Neural progenitor cell (in vitro differentiated cells): ENCODE data around the gene PDE11A.

Source experiments
- EZH2phosphoT487 ChIP-seq: fragments of 200-600 bp; sonication (generic); IDR thresholded peaks from 2 replicates; pipeline ENCODE4 v1.6.1; 2017; ENCODE audit warnings: antibody characterized with exemption
- TF ChIP-seq, protein P1 (sequence below): fragments of 200-600 bp; sonication (generic); IDR thresholded peaks from 2 replicates; pipeline ENCODE4 v1.5.1; 2017; ENCODE audit warnings: antibody characterized with exemption, mild to moderate bottlenecking

DNA sequence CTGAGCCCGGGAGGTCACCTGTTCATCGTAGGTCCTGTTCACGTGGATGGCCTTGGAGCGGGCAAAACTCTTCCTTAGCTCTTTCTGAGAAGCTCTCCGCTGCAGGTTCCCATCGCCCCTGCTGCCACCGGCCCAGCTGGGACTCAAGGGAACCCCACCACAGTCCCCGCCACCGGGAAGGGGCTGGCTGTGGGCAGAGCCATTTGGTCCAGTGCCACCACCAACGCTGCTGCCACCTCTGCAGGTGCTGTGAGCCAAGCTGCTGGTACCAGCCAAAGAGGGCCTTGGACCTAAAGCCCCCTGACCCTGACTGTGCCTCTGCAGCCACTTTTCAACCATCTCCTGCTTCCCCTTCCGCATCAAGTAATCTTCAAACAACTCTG, 586 bp downstream of the PDE11A start:
- TF ChIP-seq, protein P1, sequence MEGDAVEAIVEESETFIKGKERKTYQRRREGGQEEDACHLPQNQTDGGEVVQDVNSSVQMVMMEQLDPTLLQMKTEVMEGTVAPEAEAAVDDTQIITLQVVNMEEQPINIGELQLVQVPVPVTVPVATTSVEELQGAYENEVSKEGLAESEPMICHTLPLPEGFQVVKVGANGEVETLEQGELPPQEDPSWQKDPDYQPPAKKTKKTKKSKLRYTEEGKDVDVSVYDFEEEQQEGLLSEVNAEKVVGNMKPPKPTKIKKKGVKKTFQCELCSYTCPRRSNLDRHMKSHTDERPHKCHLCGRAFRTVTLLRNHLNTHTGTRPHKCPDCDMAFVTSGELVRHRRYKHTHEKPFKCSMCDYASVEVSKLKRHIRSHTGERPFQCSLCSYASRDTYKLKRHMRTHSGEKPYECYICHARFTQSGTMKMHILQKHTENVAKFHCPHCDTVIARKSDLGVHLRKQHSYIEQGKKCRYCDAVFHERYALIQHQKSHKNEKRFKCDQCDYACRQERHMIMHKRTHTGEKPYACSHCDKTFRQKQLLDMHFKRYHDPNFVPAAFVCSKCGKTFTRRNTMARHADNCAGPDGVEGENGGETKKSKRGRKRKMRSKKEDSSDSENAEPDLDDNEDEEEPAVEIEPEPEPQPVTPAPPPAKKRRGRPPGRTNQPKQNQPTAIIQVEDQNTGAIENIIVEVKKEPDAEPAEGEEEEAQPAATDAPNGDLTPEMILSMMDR = no peak
- TF ChIP-seq EZH2phosphoT487 = no peak
